Fibroblast of pulmonary artery (primary cell): Measurements from ENCODE around the gene QPCTL.
A peak's percentile ranks its signal among the peaks of the same experiment; 100 is the strongest.
"Not testable (repeated sequence)": the region's sequence is repeated elsewhere in the genome, so short reads cannot be mapped to it uniquely, and the experiment has no call there.

Experiments
- DNase-seq: peaks from one replicate; pipeline ENCODE4 v3.0.0-alpha.2; 2010; ENCODE audit warnings: low read depth
- H3K4me3 ChIP-seq: replicated peaks from 2 replicates; pipeline ENCODE4 v1.5.1; 2011; ENCODE audit warnings: low read depth, mild to moderate bottlenecking, control low read depth, low read length, moderate library complexity
- CTCF ChIP-seq: IDR thresholded peaks from 2 replicates; pipeline ENCODE4 v1.5.1; 2011; ENCODE audit warnings: mild to moderate bottlenecking, control low read depth, low read length, inconsistent platforms; ENCODE audit errors: missing control alignments

The QPCTL gene

DNA sequence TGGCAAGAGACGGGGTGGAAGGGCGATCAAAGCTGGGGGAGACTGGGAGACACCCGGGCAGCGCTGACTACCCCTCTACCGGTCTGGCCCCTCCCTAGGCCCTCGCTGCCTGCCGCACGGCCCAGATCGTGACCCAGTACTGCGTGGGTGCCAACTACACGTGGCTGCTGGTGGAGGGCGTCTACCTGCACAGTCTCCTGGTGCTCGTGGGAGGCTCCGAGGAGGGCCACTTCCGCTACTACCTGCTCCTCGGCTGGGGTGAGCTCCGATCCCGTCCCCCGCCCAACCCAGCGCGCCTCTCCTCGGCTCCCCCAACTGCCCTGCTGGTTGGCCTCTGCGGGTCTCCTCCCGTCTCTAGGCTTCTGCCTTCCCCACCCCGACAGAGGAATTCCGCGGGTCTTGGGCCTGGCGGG, 15.6 kb upstream of the QPCTL start:
- TF ChIP-seq CTCF: no peak
- H3K4me3 ChIP-seq: peak overlapping the region; percentile 36
- DNase-seq: no peak

GRCh38 chr19:45677351-45678230, 14.9 kb upstream of the QPCTL start:
- no peak for TF ChIP-seq CTCF
- DNase-seq: peak; percentile 90
- peak overlapping the region; percentile 36 for H3K4me3 ChIP-seq

DNA sequence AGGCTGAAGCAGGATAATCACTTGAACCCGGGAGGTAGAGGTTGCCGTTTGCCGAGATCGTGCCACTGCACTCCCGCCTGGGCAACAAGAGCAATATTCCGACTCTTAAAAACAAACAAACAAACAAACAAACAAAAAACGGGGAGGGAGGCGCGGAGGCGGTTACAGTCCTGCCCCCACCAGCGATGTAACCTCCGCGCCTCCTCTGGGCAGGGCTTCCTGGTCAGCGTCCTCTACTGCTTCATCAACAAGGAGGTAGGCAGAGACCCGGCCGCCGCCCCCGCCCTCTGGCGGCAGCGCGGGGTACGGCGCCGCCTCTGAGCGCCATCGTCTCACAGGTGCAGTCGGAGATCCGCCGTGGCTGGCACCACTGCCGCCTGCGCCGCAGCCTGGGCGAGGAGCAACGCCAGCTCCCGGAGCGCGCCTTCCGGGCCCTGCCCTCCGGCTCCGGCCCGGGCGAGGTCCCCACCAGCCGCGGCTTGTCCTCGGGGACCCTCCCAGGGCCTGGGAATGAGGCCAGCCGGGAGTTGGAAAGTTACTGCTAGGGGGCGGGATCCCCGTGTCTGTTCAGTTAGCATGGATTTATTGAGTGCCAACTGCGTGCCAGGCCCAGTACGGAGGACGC, 11.0 kb upstream of the QPCTL start:
- peak overlapping the region; percentile 43 for H3K4me3 ChIP-seq
- peak; percentile 80 for DNase-seq
- peak; percentile 71 for TF ChIP-seq CTCF

GRCh38 chr19:45682117-45682516, 10.3 kb upstream of the QPCTL start:
- TF ChIP-seq CTCF: no peak
- no peak overlapping the region for H3K4me3 ChIP-seq
- no peak for DNase-seq

DNA sequence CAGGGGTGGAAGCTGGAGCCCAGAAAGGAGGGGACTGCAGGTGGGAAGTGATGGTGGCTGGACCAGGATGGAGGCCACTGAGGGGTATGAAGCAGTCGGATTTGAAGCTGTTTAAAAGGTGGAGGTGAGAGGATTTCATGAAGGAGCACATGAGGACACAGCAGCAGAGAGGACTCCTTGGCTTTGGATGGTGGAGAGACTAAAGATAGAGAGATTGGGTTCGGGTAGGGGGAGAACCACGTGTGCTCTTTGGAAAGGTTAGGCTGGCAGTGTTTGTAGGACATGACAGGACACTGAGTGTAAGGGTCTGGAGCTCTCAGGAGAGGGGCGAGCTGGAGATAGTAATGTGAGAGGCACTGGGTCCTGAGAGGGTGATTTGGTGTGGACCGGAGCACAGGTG, 9.6 kb upstream of the QPCTL start:
- DNase-seq: no peak
- no peak for TF ChIP-seq CTCF
- no peak overlapping the region for H3K4me3 ChIP-seq

DNA sequence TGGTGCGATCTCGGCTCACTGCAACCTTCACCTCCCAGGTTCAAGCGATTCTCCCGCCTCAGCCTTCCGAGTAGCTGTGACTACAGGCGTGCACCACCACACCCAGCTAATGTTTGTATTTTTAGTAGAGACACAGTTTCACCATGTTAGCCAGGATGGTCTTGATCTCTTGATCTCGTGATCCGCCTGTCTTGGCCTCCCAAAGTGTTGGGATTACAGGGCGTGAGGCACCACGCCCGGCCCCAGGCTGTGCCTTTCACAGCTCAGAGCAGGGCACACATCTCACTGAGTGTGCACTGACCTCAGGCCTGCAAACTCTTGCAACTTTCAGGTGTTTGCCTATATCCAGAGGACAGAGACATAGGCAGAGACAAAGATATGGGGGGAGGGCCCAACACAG, 7.4 kb upstream of the QPCTL start:
- not testable (repeated sequence) for H3K4me3 ChIP-seq, DNase-seq

DNA sequence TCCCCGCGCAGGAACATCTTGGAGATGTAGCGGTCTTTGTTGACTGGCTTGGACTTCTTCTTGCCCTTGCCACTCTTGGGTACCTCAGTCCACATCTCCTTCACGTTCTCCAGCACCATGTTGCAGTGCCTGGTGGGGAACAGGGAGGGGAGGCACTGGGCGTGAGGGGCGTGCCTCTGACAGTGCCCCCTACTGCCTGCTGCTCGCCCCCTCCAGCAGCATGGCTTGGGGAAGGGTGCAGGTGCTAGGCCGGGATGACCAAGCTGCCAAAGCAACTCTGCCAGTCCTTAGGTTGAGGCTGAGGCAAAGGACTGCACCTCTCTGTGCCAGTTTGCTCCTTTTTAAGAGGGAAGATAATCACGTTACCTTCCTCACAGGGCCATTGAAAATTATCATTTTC, 4.9 kb upstream of the QPCTL start:
- DNase-seq: no peak

More for the DNA sequence above, 4.9 kb upstream of the QPCTL start:
- TF ChIP-seq CTCF: no peak
- H3K4me3 ChIP-seq: no peak overlapping the region
